NT2/D1 (cell line): ENCODE results near the gene SLC49A3.

Experiments used
- SUZ12 ChIP-seq: IDR thresholded peaks from 2 replicates; pipeline ENCODE4 v1.6.1; 2011; ENCODE audit not compliant: insufficient read length, insufficient read depth; ENCODE audit errors: extremely low read depth
- ZNF274 ChIP-seq: IDR thresholded peaks from 2 replicates; pipeline ENCODE4 v1.6.1; 2011; ENCODE audit warnings: mild to moderate bottlenecking, low read depth, low read length

DNA sequence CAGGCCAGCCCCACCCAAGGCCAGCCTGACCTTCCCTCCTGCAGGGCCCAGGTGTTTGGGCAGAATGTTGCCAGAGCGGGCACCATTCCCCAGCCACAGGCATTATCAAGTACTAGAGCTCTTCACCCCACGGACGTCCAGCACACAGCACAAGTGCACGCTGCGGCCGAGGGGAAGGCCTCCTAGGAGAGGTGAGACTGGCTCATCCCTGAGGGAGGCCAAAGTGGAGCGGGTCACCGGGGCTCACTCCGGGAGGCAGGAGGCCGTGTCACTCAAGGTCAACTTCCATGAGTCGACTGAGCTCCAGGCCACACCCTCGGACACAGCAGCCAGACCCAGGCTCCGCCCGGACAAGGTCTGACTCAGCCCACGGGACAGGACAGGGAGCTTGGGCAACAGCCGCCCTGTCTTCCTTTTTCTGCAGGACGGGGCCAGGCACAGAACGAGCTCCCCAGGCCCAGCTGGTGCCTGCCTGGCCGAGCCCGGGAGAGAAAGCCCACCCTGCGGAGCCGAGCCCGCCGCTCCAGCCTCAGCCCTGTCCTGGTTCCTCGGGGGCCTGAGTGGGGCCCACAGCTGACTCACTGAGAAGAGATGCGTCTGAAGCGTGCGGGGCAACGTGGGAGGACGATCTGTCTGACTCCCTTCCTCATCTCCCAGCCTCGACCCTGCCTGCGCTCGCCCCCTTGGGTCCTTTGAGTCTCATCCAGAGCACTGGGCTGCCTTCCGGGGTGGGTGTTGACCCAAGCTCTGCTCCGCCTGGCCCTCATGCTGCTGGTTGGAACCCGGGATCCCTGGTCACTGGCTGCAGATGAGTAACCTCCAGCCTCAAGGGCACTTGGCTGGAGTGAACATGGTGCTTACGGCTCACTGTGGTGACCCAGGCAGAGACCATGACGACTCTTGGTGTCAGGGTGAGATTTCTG is 1.6 kb downstream of the SLC49A3 start:
- TF ChIP-seq ZNF274, result no peak
- TF ChIP-seq SUZ12, result no peak
